C4-2B (cell line): ENCODE results near the gene CD79A.

Experiments used
- H3K27ac ChIP-seq: fragments of 450-650 bp; 2 replicates; pipeline ENCODE4 v1.5.1; 2017
- ZFX ChIP-seq: fragments of 450-650 bp; IDR thresholded peaks from 2 replicates; pipeline ENCODE4 v1.6.1; 2017
- TF ChIP-seq, protein P1 (sequence below): fragments of 450-650 bp; conservative IDR thresholded peaks from 2 replicates; pipeline ENCODE4 v1.5.1; 2017; ENCODE audit warnings: mild to moderate bottlenecking

Gene CD79A

DNA sequence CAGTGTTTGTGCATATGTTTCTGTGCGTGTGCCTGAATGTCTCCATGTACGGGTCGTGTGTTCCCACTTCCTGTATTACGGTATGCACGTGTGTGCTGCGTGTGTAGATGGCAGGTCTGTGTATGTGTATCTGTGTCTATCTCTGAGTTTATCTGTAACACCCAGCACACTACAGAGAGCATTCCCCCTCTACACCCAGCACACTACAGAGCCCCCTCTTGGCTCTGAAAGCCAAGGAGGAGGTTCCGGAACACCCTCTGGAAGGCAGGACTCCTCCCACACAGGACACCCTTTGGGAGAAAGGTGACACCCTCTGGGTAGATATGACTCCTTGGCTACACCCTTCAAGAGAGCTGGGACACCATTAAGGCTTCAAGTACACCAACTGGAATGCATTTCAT lies 53.2 kb downstream of the CD79A start:
- no peak for TF ChIP-seq ZFX
- TF ChIP-seq, protein P1, sequence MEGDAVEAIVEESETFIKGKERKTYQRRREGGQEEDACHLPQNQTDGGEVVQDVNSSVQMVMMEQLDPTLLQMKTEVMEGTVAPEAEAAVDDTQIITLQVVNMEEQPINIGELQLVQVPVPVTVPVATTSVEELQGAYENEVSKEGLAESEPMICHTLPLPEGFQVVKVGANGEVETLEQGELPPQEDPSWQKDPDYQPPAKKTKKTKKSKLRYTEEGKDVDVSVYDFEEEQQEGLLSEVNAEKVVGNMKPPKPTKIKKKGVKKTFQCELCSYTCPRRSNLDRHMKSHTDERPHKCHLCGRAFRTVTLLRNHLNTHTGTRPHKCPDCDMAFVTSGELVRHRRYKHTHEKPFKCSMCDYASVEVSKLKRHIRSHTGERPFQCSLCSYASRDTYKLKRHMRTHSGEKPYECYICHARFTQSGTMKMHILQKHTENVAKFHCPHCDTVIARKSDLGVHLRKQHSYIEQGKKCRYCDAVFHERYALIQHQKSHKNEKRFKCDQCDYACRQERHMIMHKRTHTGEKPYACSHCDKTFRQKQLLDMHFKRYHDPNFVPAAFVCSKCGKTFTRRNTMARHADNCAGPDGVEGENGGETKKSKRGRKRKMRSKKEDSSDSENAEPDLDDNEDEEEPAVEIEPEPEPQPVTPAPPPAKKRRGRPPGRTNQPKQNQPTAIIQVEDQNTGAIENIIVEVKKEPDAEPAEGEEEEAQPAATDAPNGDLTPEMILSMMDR: no peak

More for the DNA sequence above, 53.2 kb downstream of the CD79A start:
- H3K27ac ChIP-seq: no peak overlapping the region
